GM12878 (cell line): Measurements from ENCODE around the gene DDX39A. TPM values are rescaled to one million over a fixed set of nuclear protein-coding genes. Genes with fewer than 3 reads are reported as not detected.

Experiments used
- ATAC-seq: fragments of 200-7000 bp; cut with Tn5 transposase; 3 replicates; pipeline ENCODE4 v1.9.1; 2020; ENCODE audit warnings: mild to moderate bottlenecking, moderate library complexity
- BruUV-seq: library from RNA; stranded (reverse); fragments of 400-500 nt; replicated peaks from 2 replicates; lab custom pipeline; 2021; lab: Mats Ljungman, UMichigan
- CTCF ChIA-PET: fragments of 300-600 bp; sonication (Branson Sonifier 250); formaldehyde crosslinking; extraction: SDS; loops from one replicate; lab custom pipeline; 2021; ENCODE audit warnings: inconsistent platforms; lab: Yijun Ruan, JAX
- POLR2A ChIA-PET: fragments of 350-600 bp; formaldehyde crosslinking; extraction: SDS; loops from one replicate; lab custom pipeline; 2021; ENCODE audit warnings: inconsistent platforms; lab: Charles Lee
- RAD21 ChIA-PET: fragments of 300-600 bp; sonication (Branson Sonifier 250); formaldehyde crosslinking; loops from one replicate; lab custom pipeline; 2023; ENCODE audit warnings: antibody characterized with exemption; ENCODE audit not compliant: unreplicated experiment; lab: Charles Lee
- SMC1A ChIA-PET: fragments of 300-600 bp; sonication (Branson Sonifier 250); formaldehyde crosslinking; loops from one replicate; lab custom pipeline; 2023; ENCODE audit not compliant: unreplicated experiment, uncharacterized antibody; lab: Charles Lee
- DNase-seq: peaks from one replicate; pipeline ENCODE4 v3.0.0-alpha.2; 2011; ENCODE audit warnings: low read depth, low spot score
- FAIRE-seq: peaks from 3 replicates; lab custom pipeline; 2011; peaks lifted over from hg19 to GRCh38; lab: Jason Lieb, UNC
- H2AFZ ChIP-seq: 2 replicates; pipeline ENCODE4 v1.6.0; 2011; ENCODE audit warnings: low read depth, low read length, control low read depth; ENCODE audit not compliant: control insufficient read depth
- H3K27ac ChIP-seq: 2 replicates; pipeline ENCODE4 v1.5.1; 2011; ENCODE audit warnings: control low read depth; ENCODE audit not compliant: control insufficient read depth, insufficient read depth
- H3K27me3 ChIP-seq, 2 experiments: replicated peaks in 1 of 2; 2 replicates each; pipeline versions ENCODE4 v1.6.0 to v1.6.1; 2011; ENCODE audit warnings: low read length in 1 of 2; ENCODE audit not compliant: control insufficient read depth in 2 of 2, insufficient read depth in 2 of 2
- H3K36me3 ChIP-seq, 2 experiments: 2 replicates each; pipeline ENCODE4 v1.5.1; 2011; ENCODE audit warnings: low read length in 1 of 2; ENCODE audit not compliant: control insufficient read depth in 2 of 2, insufficient read depth in 2 of 2
- H3K4me1 ChIP-seq: 2 replicates; pipeline ENCODE4 v1.6.1; 2011; ENCODE audit warnings: mild to moderate bottlenecking, low read length, moderate library complexity, mixed read lengths; ENCODE audit not compliant: control insufficient read depth, insufficient read depth
- H3K4me2 ChIP-seq: 2 replicates; pipeline ENCODE4 v1.6.0; 2011; ENCODE audit warnings: control low read depth; ENCODE audit not compliant: control insufficient read depth, insufficient read depth
- H3K4me3 ChIP-seq: fragments of 200-600 bp; sonication (generic); 2 replicates; pipeline ENCODE4 v1.5.1; 2016
- H3K79me2 ChIP-seq: 2 replicates; pipeline ENCODE4 v1.6.0; 2011; ENCODE audit warnings: low read length; ENCODE audit not compliant: control insufficient read depth, insufficient read depth
- H3K9ac ChIP-seq: 2 replicates; pipeline ENCODE4 v1.8.0; 2011; ENCODE audit warnings: low read length, control low read depth, mixed read lengths; ENCODE audit not compliant: control insufficient read depth, insufficient read depth
- H3K9me3 ChIP-seq: replicated peaks from 3 replicates; pipeline ENCODE4 v1.5.1; 2011; ENCODE audit warnings: mild to moderate bottlenecking, low read length; ENCODE audit not compliant: control insufficient read depth, insufficient read depth
- H4K20me1 ChIP-seq: 2 replicates; pipeline ENCODE4 v1.6.0; 2011; ENCODE audit not compliant: control insufficient read depth, insufficient read depth
- ATF7 ChIP-seq: fragments of 450-650 bp; IDR thresholded peaks from 2 replicates; pipeline ENCODE4 v1.6.1; 2016; ENCODE audit warnings: low read depth, mild to moderate bottlenecking
- RAD21 ChIP-seq: IDR thresholded peaks from 2 replicates; pipeline ENCODE4 v1.6.1; 2011; ENCODE audit warnings: mild to moderate bottlenecking, low read depth, low read length, moderate library complexity; ENCODE audit not compliant: insufficient read depth
- RFX5 ChIP-seq: IDR thresholded peaks from 2 replicates; pipeline ENCODE4 v1.6.1; 2011; ENCODE audit warnings: low read depth, low read length, improper control_type of control experiment
- SPI1 ChIP-seq: IDR thresholded peaks from 2 replicates; pipeline ENCODE4 v1.6.1; 2011; ENCODE audit warnings: low read depth, mild to moderate bottlenecking, low read length, moderate library complexity, borderline replicate concordance; ENCODE audit not compliant: insufficient read depth
- TARDBP ChIP-seq: IDR thresholded peaks from 2 replicates; pipeline ENCODE4 v1.6.1; 2016; ENCODE audit warnings: borderline replicate concordance
- ZNF24 ChIP-seq: fragments of 450-650 bp; IDR thresholded peaks from 2 replicates; pipeline ENCODE4 v1.6.1; 2017; ENCODE audit warnings: antibody characterized with exemption, mild to moderate bottlenecking
- ZNF622 ChIP-seq: fragments of 450-650 bp; IDR thresholded peaks from 2 replicates; pipeline ENCODE4 v1.6.1; 2017; ENCODE audit warnings: mild to moderate bottlenecking, inconsistent platforms
- WGBS: methylation state at CpG from one replicate; pipeline ENCODE4 v1.1.6; 2016; ENCODE audit warnings: low lambda C conversion rate; ENCODE audit not compliant: insufficient replicate concordance, insufficient coverage; ENCODE audit errors: missing lambda C conversion rate; 5-methylcytosine and 5-hydroxymethylcytosine counted together
- in situ Hi-C: fragments of 300-500 bp; cut with MboI; formaldehyde crosslinking; loops from 9 replicates; pipeline ENCODE4 v1.14.3; 2018; ENCODE audit warnings: mixed read lengths
- intact Hi-C: fragments of 100-400 bp; cut with micrococcal nuclease; formaldehyde crosslinking; loops from one replicate; pipeline ENCODE4 v1.14.2; 2022; ENCODE audit not compliant: unreplicated experiment
- polyA plus RNA-seq, 11 experiments: library from polyadenylated mRNA; depleted of rRNA in 4 of 11; unstranded in 6 of 11; stranded (reverse) in 5 of 11; fragments of >200 nt; fragmentation: Nextera tagmentation in 4 of 11; fragmentation: Illumina TruSeq in 1 of 11; extraction: Ambion mirVana in 4 of 11; extraction: Trizol in 1 of 11; gene quantifications; 1 replicate in 1 of 11; 2 replicates in 10 of 11; pipeline versions ENCODE4 v1.2.1 to v1.2.3, GENCODE V29; 2011 to 2016; ENCODE audit warnings: inconsistent platforms in 2 of 11, missing spikeins in 2 of 11, low read depth in 1 of 11
- total RNA-seq, 4 experiments: library from RNA; depleted of rRNA in 3 of 4; stranded (reverse); fragments of >200 nt in 3 of 4; fragmentation: Illumina TruSeq in 1 of 4; extraction: Trizol in 1 of 4; gene quantifications; 2 replicates each; pipeline versions ENCODE4 v1.2.1 to v1.2.3, GENCODE V29; 2013 to 2021
- TF ChIP-seq, protein P1 (sequence below): fragments of 150-350 bp; IDR thresholded peaks from 2 replicates; pipeline ENCODE4 v1.6.1; 2016; ENCODE audit warnings: low read depth, low read length

The DDX39A gene
- total and polyA plus RNA-seq, 10 of the 15 experiments (the other 5 are each of a cell fraction or from before 2014, with no cell fraction given): 113 to 378 (median 224) TPM

GRCh38 chr19:14419106-14419813 lies at the start of gene DDX39A (continued):
- TF ChIP-seq, protein P1, sequence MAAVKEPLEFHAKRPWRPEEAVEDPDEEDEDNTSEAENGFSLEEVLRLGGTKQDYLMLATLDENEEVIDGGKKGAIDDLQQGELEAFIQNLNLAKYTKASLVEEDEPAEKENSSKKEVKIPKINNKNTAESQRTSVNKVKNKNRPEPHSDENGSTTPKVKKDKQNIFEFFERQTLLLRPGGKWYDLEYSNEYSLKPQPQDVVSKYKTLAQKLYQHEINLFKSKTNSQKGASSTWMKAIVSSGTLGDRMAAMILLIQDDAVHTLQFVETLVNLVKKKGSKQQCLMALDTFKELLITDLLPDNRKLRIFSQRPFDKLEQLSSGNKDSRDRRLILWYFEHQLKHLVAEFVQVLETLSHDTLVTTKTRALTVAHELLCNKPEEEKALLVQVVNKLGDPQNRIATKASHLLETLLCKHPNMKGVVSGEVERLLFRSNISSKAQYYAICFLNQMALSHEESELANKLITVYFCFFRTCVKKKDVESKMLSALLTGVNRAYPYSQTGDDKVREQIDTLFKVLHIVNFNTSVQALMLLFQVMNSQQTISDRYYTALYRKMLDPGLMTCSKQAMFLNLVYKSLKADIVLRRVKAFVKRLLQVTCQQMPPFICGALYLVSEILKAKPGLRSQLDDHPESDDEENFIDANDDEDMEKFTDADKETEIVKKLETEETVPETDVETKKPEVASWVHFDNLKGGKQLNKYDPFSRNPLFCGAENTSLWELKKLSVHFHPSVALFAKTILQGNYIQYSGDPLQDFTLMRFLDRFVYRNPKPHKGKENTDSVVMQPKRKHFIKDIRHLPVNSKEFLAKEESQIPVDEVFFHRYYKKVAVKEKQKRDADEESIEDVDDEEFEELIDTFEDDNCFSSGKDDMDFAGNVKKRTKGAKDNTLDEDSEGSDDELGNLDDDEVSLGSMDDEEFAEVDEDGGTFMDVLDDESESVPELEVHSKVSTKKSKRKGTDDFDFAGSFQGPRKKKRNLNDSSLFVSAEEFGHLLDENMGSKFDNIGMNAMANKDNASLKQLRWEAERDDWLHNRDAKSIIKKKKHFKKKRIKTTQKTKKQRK: peak; percentile 83
- TF ChIP-seq RFX5: peak; percentile 80; the same call in 1 of the 2 replicates
- no peak for TF ChIP-seq ZNF24
- 0 out of 2 replicates have a peak, but pooled peaks have one; percentile 13 for TF ChIP-seq SPI1
- TF ChIP-seq ZNF622: no peak
- TF ChIP-seq ATF7: 0 out of 2 replicates have a peak, but pooled peaks have one; percentile 9
- TF ChIP-seq, all 136 proteins: peak for 44

- Histone ChIP-seq H3K36me3 (peaks cover 7 to 8% of the 10 kb centered on the region in 2 experiments; a peak in 3 of 4 replicates), H3K9me3 (no peaks in the 10 kb centered on the region), H3K79me2 (no peaks in the 10 kb centered on the region), H4K20me1 (no peaks in the 10 kb centered on the region), H3K4me3 (no peak overlapping the region), H3K9ac (no peak overlapping the region), H3K27ac (no peak overlapping the region), H2AFZ (no peak overlapping the region), H3K4me1 (no peaks in the 10 kb centered on the region), H3K27me3 (peaks cover 0 to under 1% of the 10 kb centered on the region in 2 experiments; a peak in 2 of 4 replicates), H3K4me2 (no peak overlapping the region)
- ATAC-seq: no peak
- FAIRE-seq: no peak
- ChIA-PET RAD21 (interaction anchor here (1.2 kb wide), 1 partner anchor 38 kb away, joined by 3 read pairs; no protein-coding TSS in a partner anchor), POLR2A (no interaction called here), CTCF (interaction anchor here (0.9 to 2.4 kb wide), 9 partner anchors 10 to 331 kb away, joined by 3 to 8 read pairs (median 3); partner anchors contain the start of gene ASF1B), SMC1A (no interaction called here)
- no TSS peak for BruUV-seq
- in situ Hi-C loops (no loop called here), intact Hi-C loops (no loop called here)
- WGBS: 39% methylated on average over 9 of the region's 9 CpGs
- TF ChIP-seq TARDBP (no peak), RAD21 (0 out of 2 replicates have a peak, but pooled peaks have one; percentile 23)
- DNase-seq: no peak
Observed at GRCh38 chr19:14467816-14468215, 48.7 kb upstream of the DDX39A start.
